NOMO-1 (cell line): Measurements from ENCODE around the gene AP2A2.

Experiments
- DNase-seq, 2 experiments: peaks; one replicate each; lab custom pipeline; 2025; ENCODE audit not compliant: unreplicated experiment in 2 of 2; lab: John Stamatoyannopoulos, UW

Gene AP2A2

GRCh38 chr11:1052133-1053011 is 126.7 kb downstream of the AP2A2 start:
- no peak for DNase-seq

GRCh38 chr11:1053121-1053901 is 127.6 kb downstream of the AP2A2 start:
- no peak for DNase-seq

- no peak for DNase-seq
Observed at GRCh38 chr11:1054143-1055108, 128.8 kb downstream of the AP2A2 start.

GRCh38 chr11:1055109-1055703 is 129.5 kb downstream of the AP2A2 start:
- no peak for DNase-seq

- DNase-seq, result no peak
Observed at GRCh38 chr11:1055990-1056771, 130.5 kb downstream of the AP2A2 start.

GRCh38 chr11:1057806-1058205 is 132.1 kb downstream of the AP2A2 start:
- DNase-seq, result no peak

- no peak for DNase-seq
Observed at GRCh38 chr11:1059759-1060158, 134.1 kb downstream of the AP2A2 start.

- no peak for DNase-seq
Observed at GRCh38 chr11:1060410-1060809, 134.7 kb downstream of the AP2A2 start.

- no peak for DNase-seq
Observed at GRCh38 chr11:1060852-1061616, 135.4 kb downstream of the AP2A2 start.
